Trophoblast cell (in vitro differentiated cells and primary cell): Measurements from ENCODE around the gene WDR5. TPM values are rescaled to one million over a fixed set of nuclear protein-coding genes. Genes with fewer than 3 reads are reported as not detected.

Experiments
- DNase-seq, 2 donors: peaks; one replicate each; pipeline ENCODE4 v3.0.0-alpha.2; 2016
- H2AFZ ChIP-seq: 2 replicates; pipeline ENCODE4 v1.6.1; 2013; ENCODE audit warnings: low read length, moderate library complexity, mild to moderate bottlenecking; ENCODE audit not compliant: insufficient read depth, poor library complexity
- H2AK5ac ChIP-seq: 2 replicates; pipeline ENCODE4 v1.6.1; 2013; ENCODE audit warnings: mild to moderate bottlenecking, low read length
- H2BK120ac ChIP-seq: 2 replicates; pipeline ENCODE4 v1.6.1; 2013; ENCODE audit warnings: low read length, mild to moderate bottlenecking, moderate library complexity; ENCODE audit not compliant: insufficient read depth, poor library complexity
- H2BK12ac ChIP-seq: 2 replicates; pipeline ENCODE4 v1.6.1; 2013; ENCODE audit warnings: mild to moderate bottlenecking, low read length, moderate library complexity
- H2BK5ac ChIP-seq: 2 replicates; pipeline ENCODE4 v1.6.1; 2013; ENCODE audit warnings: low read length, low read depth, moderate library complexity, mild to moderate bottlenecking; ENCODE audit not compliant: poor library complexity
- H3K14ac ChIP-seq: 2 replicates; pipeline ENCODE4 v1.6.1; 2013; ENCODE audit warnings: mild to moderate bottlenecking, low read length
- H3K18ac ChIP-seq: 2 replicates; pipeline ENCODE4 v1.6.1; 2013; ENCODE audit warnings: mild to moderate bottlenecking, low read length
- H3K23ac ChIP-seq: 2 replicates; pipeline ENCODE4 v1.6.1; 2013; ENCODE audit warnings: low read length
- H3K27ac ChIP-seq: 2 replicates; pipeline ENCODE4 v1.5.1; 2013; ENCODE audit warnings: low read depth, mild to moderate bottlenecking, inconsistent platforms, low read length, moderate library complexity
- H3K27me3 ChIP-seq: 2 replicates; pipeline ENCODE4 v1.6.1; 2013; ENCODE audit warnings: inconsistent platforms, mild to moderate bottlenecking, low read length, moderate library complexity; ENCODE audit not compliant: insufficient read depth
- H3K36me3 ChIP-seq, 2 experiments: 1 replicate in 1 of 2; 2 replicates in 1 of 2; pipeline ENCODE4 v1.6.1; 2013; ENCODE audit warnings: low read length in 2 of 2, mild to moderate bottlenecking in 2 of 2, moderate library complexity in 1 of 2; ENCODE audit not compliant: insufficient read depth in 2 of 2, control insufficient read depth in 1 of 2
- H3K4ac ChIP-seq: 2 replicates; pipeline ENCODE4 v1.6.1; 2013; ENCODE audit warnings: low read depth, mild to moderate bottlenecking, low read length, moderate library complexity
- H3K4me1 ChIP-seq, 2 experiments: 1 replicate in 1 of 2; 2 replicates in 1 of 2; pipeline ENCODE4 v1.6.1; 2013; ENCODE audit warnings: low read length in 2 of 2, mild to moderate bottlenecking in 2 of 2, moderate library complexity in 1 of 2; ENCODE audit not compliant: insufficient read depth in 2 of 2, control insufficient read depth in 1 of 2
- H3K4me2 ChIP-seq: 2 replicates; pipeline ENCODE4 v1.6.1; 2013; ENCODE audit warnings: inconsistent platforms, mild to moderate bottlenecking, low read length, moderate library complexity
- H3K4me3 ChIP-seq: 2 replicates; pipeline ENCODE4 v1.5.1; 2013; ENCODE audit warnings: mild to moderate bottlenecking, low read depth, low read length, inconsistent platforms
- H3K79me1 ChIP-seq: one replicate; pipeline ENCODE4 v1.6.1; 2013; ENCODE audit warnings: low read length
- H3K79me2 ChIP-seq: 2 replicates; pipeline ENCODE4 v1.6.1; 2013; ENCODE audit warnings: low read length, mild to moderate bottlenecking; ENCODE audit not compliant: control insufficient read depth, insufficient read depth, poor library complexity
- H3K9ac ChIP-seq: 2 replicates; pipeline ENCODE4 v1.6.1; 2013; ENCODE audit warnings: mild to moderate bottlenecking, low read length
- H3K9me3 ChIP-seq: 2 replicates; pipeline ENCODE4 v1.6.1; 2013; ENCODE audit warnings: low read depth, mild to moderate bottlenecking, control low read depth, inconsistent platforms, low read length; ENCODE audit not compliant: insufficient read depth
- H4K12ac ChIP-seq: 2 replicates; pipeline ENCODE4 v1.6.1; 2013; ENCODE audit warnings: low read depth, mild to moderate bottlenecking, low read length, moderate library complexity
- H4K8ac ChIP-seq: 2 replicates; pipeline ENCODE4 v1.6.1; 2013; ENCODE audit warnings: low read depth, mild to moderate bottlenecking, low read length, moderate library complexity
- H4K91ac ChIP-seq: one replicate; pipeline ENCODE4 v1.6.1; 2013; ENCODE audit warnings: low read depth, mild to moderate bottlenecking, low read length, moderate library complexity
- WGBS: extraction: QIAGEN DNeasy Blood & Tissue Kit; methylation state at CpG from one replicate; pipeline ENCODE4 v1.1.7; 2013; ENCODE audit warnings: missing lambda C conversion rate; ENCODE audit not compliant: insufficient read length, insufficient coverage; ENCODE audit errors: extremely low coverage; 5-methylcytosine and 5-hydroxymethylcytosine counted together
- polyA plus RNA-seq: library from polyadenylated mRNA; stranded (reverse); fragments of 200-250 nt; gene quantifications from 2 replicates; pipeline ENCODE4 v1.2.3, GENCODE V29; 2013

Gene WDR5
- 23.6 and 23.9 TPM in 2 replicates for polyA plus RNA-seq

GRCh38 chr9:134135343-134136117 is at the start of gene WDR5:
TSS of gene WDR5 (plus strand) at chr9:134136082. CDS start at chr9:134139878, 3,796 bp downstream.
- H3K4ac ChIP-seq, result peak within 1 kb of the TSS; percentile 98
- H3K4me2 ChIP-seq, result peak within 1 kb of the TSS; percentile 79

GRCh38 chr9:134088063-134088725 is 47.7 kb upstream of the WDR5 start:
- Histone ChIP-seq H3K18ac (no peak overlapping the region), H3K36me3 (no peaks in the 10 kb centered on the region), H2AK5ac (no peak overlapping the region), H3K27me3 (no peaks in the 10 kb centered on the region), H4K91ac (no peak overlapping the region), H3K27ac (no peak overlapping the region), H2BK12ac (no peak overlapping the region), H4K8ac (no peak overlapping the region), H3K4ac (no peak overlapping the region), H2BK5ac (no peak overlapping the region), H4K12ac (no peak overlapping the region), H3K23ac (no peak overlapping the region), H3K4me2 (no peak overlapping the region), H3K14ac (no peak overlapping the region), H3K79me1 (no peaks in the 10 kb centered on the region), H3K4me1 (no peaks in the 10 kb centered on the region), H3K9me3 (peaks cover 4% of the 10 kb centered on the region), H2BK120ac (no peak overlapping the region), H3K4me3 (no peak overlapping the region), H3K9ac (no peak overlapping the region), H3K79me2 (no peaks in the 10 kb centered on the region), H2AFZ (no peak overlapping the region)
- WGBS, result no CpG with 5 or more reads among the region's 14 CpGs
- DNase-seq, result no peak

More at GRCh38 chr9:134135343-134136117, at the start of gene WDR5:
- Histone ChIP-seq H4K91ac (peak within 1 kb of the TSS; percentile 79), H2AK5ac (peak within 1 kb of the TSS; percentile 97), H3K14ac (peak within 1 kb of the TSS; percentile 90), H2BK12ac (no peak within 1 kb of the TSS), H4K12ac (peak within 1 kb of the TSS; percentile 84), H3K4me1 (peaks cover 15 to 25% of the 10 kb centered on the region in 2 experiments), H3K79me1 (peaks cover 10% of the 10 kb centered on the region), H2AFZ (peak within 1 kb of the TSS; percentile 93), H3K79me2 (peaks cover 25% of the 10 kb centered on the region), H2BK5ac (peak within 1 kb of the TSS; percentile 75), H3K18ac (peak within 1 kb of the TSS; percentile 85), H3K9me3 (no peaks in the 10 kb centered on the region), H3K9ac (peak within 1 kb of the TSS; percentile 89), H4K8ac (peak within 1 kb of the TSS; percentile 93), H3K27ac (peak within 1 kb of the TSS; percentile 31), H3K23ac (no peak within 1 kb of the TSS), H3K27me3 (no peaks in the 10 kb centered on the region), H3K4me3 (peak within 1 kb of the TSS; percentile 95), H2BK120ac (peak within 1 kb of the TSS; percentile 81), H3K36me3 (peaks cover 8 to 10% of the 10 kb centered on the region in 2 experiments)
- DNase-seq, result peak; percentile 82 to 92
- WGBS, result no CpG with 5 or more reads among the region's 81 CpGs

- H2AK5ac ChIP-seq, result no peak overlapping the region
- H3K14ac ChIP-seq, result no peak overlapping the region
- H3K27ac ChIP-seq, result no peak overlapping the region
- no peaks in the 10 kb centered on the region for H3K79me2 ChIP-seq
- peaks cover 4% of the 10 kb centered on the region for H3K9me3 ChIP-seq
- no peak overlapping the region for H2BK120ac ChIP-seq
- no peak overlapping the region for H4K91ac ChIP-seq
- H3K36me3 ChIP-seq, result no peaks in the 10 kb centered on the region
- H3K18ac ChIP-seq, result no peak overlapping the region
- no peak overlapping the region for H3K4me3 ChIP-seq
- H3K4me2 ChIP-seq, result no peak overlapping the region
- no CpG with 5 or more reads among the region's 4 CpGs for WGBS
- no peak overlapping the region for H3K4ac ChIP-seq
- no peaks in the 10 kb centered on the region for H3K27me3 ChIP-seq
- DNase-seq, result no peak
- no peak overlapping the region for H2AFZ ChIP-seq
- H3K79me1 ChIP-seq, result no peaks in the 10 kb centered on the region
- H4K12ac ChIP-seq, result no peak overlapping the region
- no peak overlapping the region for H2BK12ac ChIP-seq
- H4K8ac ChIP-seq, result no peak overlapping the region
- H2BK5ac ChIP-seq, result no peak overlapping the region
- no peak overlapping the region for H3K9ac ChIP-seq
- H3K23ac ChIP-seq, result no peak overlapping the region
- no peaks in the 10 kb centered on the region for H3K4me1 ChIP-seq
Measured at GRCh38 chr9:134089972-134090371, 45.9 kb upstream of the WDR5 start.

GRCh38 chr9:134099123-134099761 is 36.6 kb upstream of the WDR5 start:
- Histone ChIP-seq H3K4me2 (no peak overlapping the region), H3K9ac (no peak overlapping the region), H4K8ac (no peak overlapping the region), H3K27me3 (no peaks in the 10 kb centered on the region), H2AK5ac (no peak overlapping the region), H3K4ac (no peak overlapping the region), H3K79me1 (no peaks in the 10 kb centered on the region), H4K12ac (no peak overlapping the region), H2BK120ac (no peak overlapping the region), H3K18ac (no peak overlapping the region), H3K36me3 (no peaks in the 10 kb centered on the region), H3K4me3 (no peak overlapping the region), H2AFZ (no peak overlapping the region), H4K91ac (no peak overlapping the region), H3K79me2 (no peaks in the 10 kb centered on the region), H2BK12ac (no peak overlapping the region), H3K14ac (no peak overlapping the region), H3K23ac (no peak overlapping the region), H3K27ac (no peak overlapping the region), H3K4me1 (no peaks in the 10 kb centered on the region), H2BK5ac (no peak overlapping the region), H3K9me3 (peaks cover 12% of the 10 kb centered on the region)
- DNase-seq, result peak; percentile 9 to 81
- no CpG with 5 or more reads among the region's 13 CpGs for WGBS
